ENCODE data around the gene MEIS1. TPM values are rescaled to one million over a fixed set of nuclear protein-coding genes. Genes with fewer than 3 reads are reported as not detected.

The MEIS1 gene
- polyA plus RNA-seq, 1 donor = 11.7 TPM

DNA sequence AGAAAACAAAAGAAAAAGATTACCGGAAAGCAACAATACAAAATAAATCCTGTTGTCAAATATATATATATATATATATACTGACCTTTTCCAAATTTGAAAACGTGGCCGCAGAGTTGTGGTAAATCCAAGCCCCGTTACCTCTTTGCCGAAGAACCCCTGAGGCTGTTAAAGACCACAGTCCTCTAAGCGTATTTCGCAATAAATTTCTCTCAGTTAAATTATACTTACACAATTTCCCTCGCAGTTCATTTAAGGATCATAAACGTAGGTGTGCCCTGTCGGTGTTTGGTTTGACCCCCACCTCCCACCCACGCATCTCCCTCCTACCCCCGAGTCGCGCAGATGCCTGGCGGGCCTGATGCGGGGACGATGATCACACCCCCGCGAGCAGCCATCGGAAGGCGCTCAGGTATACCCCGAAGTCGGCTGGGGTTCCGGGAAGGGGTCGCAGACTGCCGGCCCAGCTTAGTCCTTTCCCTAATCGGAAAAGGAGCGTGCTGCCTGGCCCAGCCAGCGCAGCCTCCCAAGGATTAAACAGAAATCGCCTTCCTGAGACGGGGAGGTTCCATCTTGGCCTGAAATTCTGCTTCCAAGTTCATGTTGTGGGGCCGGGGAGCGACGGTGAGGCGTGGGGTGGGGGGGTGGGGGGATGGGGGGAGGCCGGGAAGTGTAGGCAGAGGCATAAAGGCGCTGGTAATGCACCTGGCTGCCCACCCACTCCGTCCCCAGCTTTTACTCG is 2.9 kb upstream of the MEIS1 start:
- DNase-seq (ENCODE audit: low read depth) = no peak

DNA sequence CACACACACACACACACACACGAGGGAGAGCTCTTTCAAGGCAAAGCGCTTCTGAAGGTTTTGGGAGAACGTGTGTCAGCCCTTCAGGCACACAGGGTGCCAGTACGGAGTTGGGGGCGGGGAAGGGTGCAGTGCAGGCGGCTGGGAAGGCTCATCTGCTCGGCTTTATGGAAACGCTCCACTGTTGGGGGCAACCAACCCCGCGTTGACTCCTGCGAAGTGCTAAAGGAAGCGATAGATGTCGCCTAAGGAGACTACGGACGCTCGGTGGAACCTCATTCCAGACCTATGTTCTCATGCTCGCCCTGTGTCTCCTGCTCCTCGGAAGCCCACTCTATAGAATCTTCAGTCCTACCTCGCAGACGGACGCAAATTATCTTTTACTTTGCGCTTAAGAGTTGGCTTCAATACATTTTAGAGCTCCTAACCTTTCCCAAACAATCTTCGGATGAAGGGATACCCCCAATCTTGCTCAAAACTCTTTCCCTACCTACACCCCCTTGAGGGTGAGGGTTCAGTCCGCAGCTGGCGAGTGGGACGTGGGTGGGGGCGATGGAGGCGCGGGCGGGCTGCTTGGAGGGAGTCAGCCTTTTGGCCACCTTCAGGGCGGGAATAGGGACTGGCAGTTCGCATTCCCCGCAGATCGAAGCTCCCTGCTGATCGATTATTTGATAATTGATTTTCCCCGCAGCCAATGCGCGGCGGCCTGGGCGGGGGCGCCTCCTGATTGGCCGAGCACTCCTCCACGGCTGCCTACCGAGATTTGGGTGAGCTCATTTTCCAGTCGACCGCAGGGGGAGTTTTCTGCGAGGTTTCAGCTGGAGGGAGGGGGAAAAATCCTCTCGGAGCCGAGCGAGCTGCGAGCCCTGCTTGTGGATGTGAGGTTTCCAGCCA is 1.9 kb upstream of the MEIS1 start:
- DNase-seq (ENCODE audit: low read depth) = peak; percentile 95

GRCh38 chr2:66433695-66433944 is 1.3 kb upstream of the MEIS1 start:
- DNase-seq (ENCODE audit: low read depth) = no peak

DNA sequence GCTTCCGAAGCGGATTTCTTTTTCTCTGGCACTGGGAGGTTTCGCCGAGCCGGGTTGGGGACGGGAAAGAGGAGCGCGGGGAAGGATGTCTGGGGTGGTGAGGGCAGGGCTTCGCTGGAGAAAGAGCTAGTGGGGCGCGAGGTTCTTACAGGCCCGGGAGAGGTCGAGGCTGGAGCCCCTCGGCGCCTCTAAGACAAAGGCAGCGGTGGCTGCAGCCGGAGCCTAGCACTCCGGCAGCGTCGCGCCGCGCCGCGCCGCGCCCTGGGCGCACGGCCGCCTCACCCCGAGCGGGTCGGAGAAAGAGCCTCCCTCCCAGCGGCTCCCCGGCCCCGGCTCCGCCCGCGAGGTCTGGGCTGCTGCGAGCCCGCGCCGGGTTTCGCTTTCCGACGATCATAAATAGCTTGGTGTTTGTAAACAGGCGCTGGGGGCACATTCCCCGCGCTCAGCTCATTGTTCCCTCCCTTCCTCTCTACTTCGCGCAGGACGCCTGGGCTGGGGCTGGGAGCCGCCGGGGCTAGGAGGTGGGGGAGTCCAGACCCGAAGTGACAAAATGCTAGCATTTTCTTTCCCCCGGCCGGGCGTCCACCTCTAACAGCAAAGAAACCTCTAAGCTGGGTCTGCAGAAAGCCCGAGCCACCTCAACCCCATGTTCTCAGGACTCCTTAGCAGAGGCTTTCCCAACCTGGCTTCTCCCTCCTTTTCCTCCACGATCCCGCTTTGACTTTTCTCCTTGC is 813 bp upstream of the MEIS1 start:
- no peak for DNase-seq (ENCODE audit: low read depth)

- no peak for DNase-seq (ENCODE audit: low read depth)
Observed at GRCh38 chr2:66435549-66435875, 587 bp downstream of the MEIS1 start.

- no peak for DNase-seq (ENCODE audit: low read depth)
Observed at GRCh38 chr2:66435963-66436362, 1.0 kb downstream of the MEIS1 start.

GRCh38 chr2:66436581-66437001 is 1.7 kb downstream of the MEIS1 start:
- no peak for DNase-seq (ENCODE audit: low read depth)

- DNase-seq (ENCODE audit: low read depth) = no peak
Observed at GRCh38 chr2:66437109-66437690, 2.3 kb downstream of the MEIS1 start.

- no peak for DNase-seq (ENCODE audit: low read depth)
Observed at GRCh38 chr2:66437691-66438497, 3.0 kb downstream of the MEIS1 start.

GRCh38 chr2:66438498-66438833 is 3.5 kb downstream of the MEIS1 start:
- DNase-seq (ENCODE audit: low read depth) = no peak

GRCh38 chr2:66438891-66439811 is 4.2 kb downstream of the MEIS1 start:
- no peak for DNase-seq (ENCODE audit: low read depth)

GRCh38 chr2:66439812-66440542 is 5.1 kb downstream of the MEIS1 start:
- DNase-seq (ENCODE audit: low read depth) = no peak

DNA sequence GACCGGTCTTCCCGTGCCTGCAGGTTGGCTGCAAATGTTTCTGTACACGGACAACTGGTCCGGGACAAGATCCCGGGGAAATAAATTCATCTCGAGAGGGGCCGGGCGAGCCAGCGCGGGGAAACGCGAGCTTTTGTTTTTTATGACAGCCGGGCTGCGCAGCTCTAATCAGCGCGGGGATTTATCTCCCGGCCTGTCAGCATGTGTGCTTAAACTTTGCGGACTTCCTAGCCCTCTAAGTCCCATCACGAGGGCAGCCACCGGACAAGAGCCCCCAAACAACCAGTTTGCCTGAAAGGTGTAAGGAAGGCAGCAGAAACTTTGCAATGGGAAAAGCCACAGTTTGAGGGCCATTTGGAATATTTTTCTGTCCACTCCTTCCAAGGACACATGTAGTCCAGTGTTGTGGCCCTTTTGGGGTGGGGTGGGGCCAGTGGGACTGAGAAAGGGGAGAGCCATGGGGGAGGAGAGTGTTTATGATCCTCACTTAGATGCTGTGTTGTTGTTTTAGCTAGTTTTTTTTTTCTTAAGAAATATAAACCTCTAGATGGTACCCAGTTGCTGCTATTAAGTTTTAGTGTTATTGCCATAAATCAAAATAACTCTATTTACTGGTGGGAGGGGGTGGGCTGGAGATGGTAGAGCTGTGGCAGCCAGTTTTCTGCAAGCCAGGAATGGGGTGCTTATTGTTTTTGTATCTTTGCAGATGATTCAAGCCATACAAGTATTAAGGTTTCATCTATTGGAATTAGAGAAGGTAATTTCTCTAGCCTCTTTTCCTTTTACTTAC is 6.0 kb downstream of the MEIS1 start:
- DNase-seq (ENCODE audit: low read depth) = no peak

DNA sequence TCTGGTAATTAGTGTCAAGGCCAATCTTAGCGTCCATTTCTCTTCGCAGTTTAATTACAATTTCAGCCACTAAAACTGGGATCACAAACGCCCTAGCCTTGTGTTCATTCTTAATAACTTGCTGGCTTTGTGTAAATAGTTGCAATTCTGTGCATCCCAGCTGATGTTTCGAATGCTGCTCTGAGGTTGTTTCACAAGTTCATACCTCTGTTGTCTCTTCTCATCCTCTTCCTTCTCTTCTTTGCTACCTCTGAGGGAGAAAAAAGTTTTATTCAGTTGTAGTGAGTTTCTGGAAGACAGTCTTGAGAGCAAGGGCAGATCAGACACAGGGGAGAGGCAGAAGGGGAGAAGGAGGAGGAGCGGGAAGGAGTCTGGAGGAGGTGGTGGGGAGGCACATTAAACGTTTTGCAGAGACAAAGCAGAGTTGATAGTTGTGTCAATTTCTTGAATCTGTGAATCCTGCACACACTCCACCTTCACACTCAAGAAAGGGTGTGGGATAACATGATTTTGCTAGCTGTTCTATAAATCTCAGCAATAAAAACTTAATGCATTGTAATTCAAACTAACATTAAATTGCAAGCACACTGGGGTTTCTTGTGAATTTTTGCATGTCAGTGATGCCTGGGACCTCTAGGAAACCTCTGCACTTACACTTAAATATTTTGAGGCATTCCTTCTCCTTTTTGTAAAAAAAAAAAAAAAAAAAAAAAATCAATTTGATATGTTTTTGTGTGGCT is 6.8 kb downstream of the MEIS1 start:
- no peak for DNase-seq (ENCODE audit: low read depth)

- no peak for DNase-seq (ENCODE audit: low read depth)
Observed at GRCh38 chr2:66442516-66443185, 7.7 kb downstream of the MEIS1 start.

DNA sequence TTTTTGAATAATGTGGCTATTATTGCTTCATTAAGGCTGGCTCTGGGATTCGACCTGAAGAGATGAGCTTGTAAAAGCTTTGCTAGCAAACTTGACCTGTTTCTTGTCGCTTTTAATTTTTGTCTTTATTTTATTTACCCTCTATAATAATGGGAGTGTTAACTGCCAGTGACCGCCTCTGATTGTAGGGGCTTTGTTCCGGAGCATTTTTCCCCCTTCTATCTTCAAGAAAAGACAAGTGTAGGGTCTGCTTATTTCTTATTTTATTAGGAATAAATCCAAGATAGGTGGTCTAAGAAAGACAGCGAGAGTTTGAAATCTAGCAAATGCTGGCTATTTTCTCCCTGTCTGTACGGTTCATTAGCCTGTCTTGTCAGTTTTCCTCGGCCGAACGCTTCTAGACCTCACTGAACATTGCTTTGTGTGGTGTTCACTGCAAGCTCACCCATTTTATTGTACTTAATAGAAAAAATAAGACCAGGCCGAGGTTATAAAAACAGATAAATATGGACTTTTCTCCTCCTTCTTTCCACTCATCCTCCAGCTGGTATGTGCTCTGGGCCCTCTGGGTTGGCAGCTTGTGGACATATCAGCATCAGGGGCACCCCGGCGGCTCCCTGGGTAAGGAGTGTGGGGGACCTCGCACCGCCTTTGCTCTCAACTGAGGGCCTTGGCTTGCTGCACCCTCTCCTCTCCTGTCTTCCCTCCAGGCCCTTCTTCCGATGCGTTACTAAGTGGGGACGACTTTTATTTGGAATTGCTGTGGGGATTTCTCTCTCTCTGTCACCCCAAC is 8.5 kb downstream of the MEIS1 start:
- no peak for DNase-seq (ENCODE audit: low read depth)

Measured in forelimb muscle (tissue), 1 donor.